HepG2 (cell line): ENCODE results near the gene TSACC. TPM values are rescaled to one million over a fixed set of nuclear protein-coding genes. Genes with fewer than 3 reads are reported as not detected.

Source experiments
- ATAC-seq: fragments of 200-7000 bp; cut with Tn5 transposase; 3 replicates; pipeline ENCODE4 v1.9.1; 2020; ENCODE audit warnings: mild to moderate bottlenecking, moderate library complexity
- BruUV-seq: library from RNA; stranded (reverse); fragments of 400-500 nt; replicated peaks from 2 replicates; lab custom pipeline; 2021; lab: Mats Ljungman, UMichigan
- CTCF ChIA-PET: fragments of 300-600 bp; formaldehyde crosslinking; extraction: SDS; loops from one replicate; lab custom pipeline; 2021; ENCODE audit warnings: low total read pairs, inconsistent platforms, low intra/inter-chr PET ratio; lab: Yijun Ruan, JAX
- POLR2A ChIA-PET: fragments of 350-600 bp; sonication (Branson Sonifier 250); formaldehyde crosslinking; loops from one replicate; lab custom pipeline; 2020; ENCODE audit warnings: antibody characterized with exemption, inconsistent platforms; lab: Yijun Ruan, JAX
- DNase-seq: peaks from one replicate; pipeline ENCODE4 v3.0.0-alpha.2; 2015; ENCODE audit warnings: low spot score
- FAIRE-seq: peaks from 3 replicates; lab custom pipeline; 2011; peaks lifted over from hg19 to GRCh38; lab: Jason Lieb, UNC
- H2AFZ ChIP-seq: one replicate; pipeline ENCODE4 v1.6.1; 2011; ENCODE audit warnings: low read length, inconsistent platforms
- H3K27ac ChIP-seq: fragments of 300-600 bp; 3 replicates; pipeline ENCODE4 v1.8.0; 2011; ENCODE audit warnings: mixed run types, mild to moderate bottlenecking, mixed read lengths, low read length, inconsistent platforms; ENCODE audit not compliant: insufficient read depth; ENCODE audit errors: extremely low read length
- H3K27me3 ChIP-seq, 2 experiments: fragments of 200-600 bp in 1 of 2; 2 replicates in 1 of 2; 3 replicates in 1 of 2; pipeline versions ENCODE4 v1.6.0 to v1.8.0; 2011; ENCODE audit warnings: low read length in 2 of 2, mild to moderate bottlenecking in 2 of 2, moderate library complexity in 2 of 2, inconsistent platforms in 1 of 2; ENCODE audit not compliant: insufficient read depth in 2 of 2, control insufficient read depth in 1 of 2
- H3K36me3 ChIP-seq, 2 experiments: fragments of 200-600 bp in 1 of 2; replicated peaks in 1 of 2; 2 replicates in 1 of 2; 3 replicates in 1 of 2; pipeline versions ENCODE4 v1.5.1 to v1.8.0; 2011; ENCODE audit warnings: low read length in 2 of 2, inconsistent platforms in 1 of 2; ENCODE audit not compliant: insufficient read depth in 2 of 2, control insufficient read depth in 1 of 2
- H3K4me1 ChIP-seq: 2 replicates; pipeline ENCODE4 v1.5.1; 2012; ENCODE audit warnings: low read length, inconsistent platforms; ENCODE audit not compliant: insufficient read depth
- H3K4me2 ChIP-seq: 2 replicates; pipeline ENCODE4 v1.6.0; 2011; ENCODE audit warnings: low read depth, low read length, inconsistent platforms
- H3K4me3 ChIP-seq, 3 experiments: fragments of 200-600 bp in 1 of 3; sonication (generic), shearing (Covaris generic) in 1 of 3; replicated peaks in 1 of 3; 2 replicates each; pipeline ENCODE4 v1.5.1; 2011 to 2016; ENCODE audit warnings: low read length in 3 of 3, inconsistent platforms in 2 of 3, low read depth in 2 of 3, mild to moderate bottlenecking in 2 of 3, control low read depth in 1 of 3, mixed read lengths in 1 of 3; ENCODE audit not compliant: insufficient read depth in 1 of 3
- H3K79me2 ChIP-seq: one replicate; pipeline ENCODE4 v1.6.1; 2011; ENCODE audit warnings: low read length, inconsistent platforms; ENCODE audit not compliant: insufficient read depth
- H3K9ac ChIP-seq: 2 replicates; pipeline ENCODE4 v1.6.0; 2011; ENCODE audit warnings: mild to moderate bottlenecking, low read depth, low read length, inconsistent platforms; ENCODE audit not compliant: insufficient read depth
- H3K9me3 ChIP-seq: 2 replicates; pipeline ENCODE4 v1.5.1; 2012; ENCODE audit warnings: mild to moderate bottlenecking, low read length
- H4K20me1 ChIP-seq: 2 replicates; pipeline ENCODE4 v1.6.0; 2011; ENCODE audit warnings: inconsistent platforms, mild to moderate bottlenecking, low read length, moderate library complexity; ENCODE audit not compliant: insufficient read depth
- EED ChIP-seq: sonication (generic); formaldehyde crosslinking; IDR thresholded peaks from 2 replicates; pipeline ENCODE4 v1.5.0; 2020; ENCODE audit warnings: mild to moderate bottlenecking, missing genetic modification reagents
- IKZF1 ChIP-seq: fragments of 450-650 bp; IDR thresholded peaks from 2 replicates; pipeline ENCODE4 v1.7.1; 2016
- LCORL ChIP-seq, 2 experiments: fragments of 450-650 bp in 1 of 2; sonication (generic) in 1 of 2; formaldehyde crosslinking in 1 of 2; IDR thresholded peaks; 2 replicates each; pipeline versions ENCODE4 v1.5.0 to v1.6.1; 2017 to 2020; ENCODE audit warnings: antibody characterized with exemption in 1 of 2, missing genetic modification reagents in 1 of 2
- NR2F1 ChIP-seq, 2 experiments: fragments of 450-650 bp in 1 of 2; formaldehyde crosslinking in 1 of 2; IDR thresholded peaks; 2 replicates each; pipeline versions ENCODE4 v1.5.0 to v1.6.1; 2016 to 2020; ENCODE audit warnings: mild to moderate bottlenecking in 1 of 2, missing compliant biosample characterization in 1 of 2, missing genetic modification reagents in 1 of 2, moderate library complexity in 1 of 2
- NR2F2 ChIP-seq: IDR thresholded peaks from 2 replicates; pipeline ENCODE4 v1.6.1; 2012; ENCODE audit warnings: low read depth, inconsistent platforms, borderline replicate concordance
- NR2F6 ChIP-seq, 2 experiments: IDR thresholded peaks; 2 replicates each; pipeline ENCODE4 v1.6.1; 2016; ENCODE audit warnings: antibody characterized with exemption in 1 of 2, mild to moderate bottlenecking in 1 of 2
- POLR2A ChIP-seq, 2 experiments: IDR thresholded peaks; 2 replicates each; pipeline ENCODE4 v1.6.1; 2011; ENCODE audit warnings: low read depth in 2 of 2, low read length in 2 of 2, mild to moderate bottlenecking in 1 of 2, moderate library complexity in 1 of 2; ENCODE audit not compliant: insufficient read depth in 1 of 2
- TOPORS ChIP-seq: sonication (generic); formaldehyde crosslinking; IDR thresholded peaks from 2 replicates; pipeline ENCODE4 v1.8.0; 2023; ENCODE audit warnings: mild to moderate bottlenecking, missing genetic modification reagents
- WIZ ChIP-seq: sonication (generic); formaldehyde crosslinking; IDR thresholded peaks from 2 replicates; pipeline ENCODE4 v1.5.1; 2020; ENCODE audit warnings: mild to moderate bottlenecking, missing genetic modification reagents
- ZKSCAN1 ChIP-seq: fragments of 150-350 bp; IDR thresholded peaks from 2 replicates; pipeline ENCODE4 v1.6.1; 2014; ENCODE audit warnings: low read length
- ZNF484 ChIP-seq: sonication (generic); formaldehyde crosslinking; IDR thresholded peaks from 2 replicates; pipeline ENCODE4 v1.5.1; 2020; ENCODE audit warnings: mild to moderate bottlenecking, low read depth, missing genetic modification reagents, borderline replicate concordance
- ZNF564 ChIP-seq: sonication (generic); formaldehyde crosslinking; IDR thresholded peaks from 2 replicates; pipeline ENCODE4 v1.8.1; 2023; ENCODE audit warnings: mild to moderate bottlenecking, missing genetic modification reagents
- ZNF629 ChIP-seq: sonication (generic); formaldehyde crosslinking; conservative IDR thresholded peaks from 2 replicates; pipeline ENCODE4 v1.5.0; 2020; ENCODE audit warnings: missing genetic modification reagents
- WGBS: methylation state at CpG from one replicate; pipeline ENCODE4 v1.1.6; 2017; ENCODE audit warnings: low lambda C conversion rate; 5-methylcytosine and 5-hydroxymethylcytosine counted together
- in situ Hi-C: cut with HindIII; loops from 2 replicates; pipeline ENCODE4 v1.10.0; 2017; ENCODE audit warnings: low pct_unique_long_range_greater_than_20kb; ENCODE audit not compliant: extremely low pct_ligation_motif_present
- intact Hi-C: fragments of 100-400 bp; cut with micrococcal nuclease; formaldehyde crosslinking; loops from one replicate; pipeline ENCODE4 v1.10.0; 2022; ENCODE audit not compliant: unreplicated experiment
- polyA plus RNA-seq, 8 experiments: library from polyadenylated mRNA; depleted of rRNA in 3 of 8; stranded (reverse) in 7 of 8; unstranded in 1 of 8; fragments of >200 nt; fragmentation: Illumina TruSeq in 4 of 8; extraction: Trizol in 4 of 8; gene quantifications; 2 replicates each; pipeline versions ENCODE4 v1.2.1 to v1.2.3, GENCODE V29; 2011 to 2016; ENCODE audit warnings: low read depth in 4 of 8, missing spikeins in 1 of 8, mixed read lengths in 1 of 8; ENCODE audit not compliant: insufficient read depth in 1 of 8
- total RNA-seq, 5 experiments: library from RNA; depleted of rRNA; stranded (reverse); fragments of >200 nt; fragmentation: Illumina TruSeq; extraction: Trizol; gene quantifications; 2 replicates each; pipeline ENCODE4 v1.2.3, GENCODE V29; 2016; ENCODE audit warnings: low read depth in 1 of 5

Gene TSACC
- total and polyA plus RNA-seq, 2 of the 13 experiments (the other 11 are each of a cell fraction or from before 2014, with no cell fraction given) = 1.5 to 2.6 TPM

GRCh38 chr1:156393095-156393494, 54.8 kb downstream of the TSACC start:
- H3K27me3 ChIP-seq = peaks cover 11 to 49% of the 10 kb centered on the region in 2 experiments; a peak in 4 of 5 replicates
- H4K20me1 ChIP-seq = no peaks in the 10 kb centered on the region
- H3K79me2 ChIP-seq = no peaks in the 10 kb centered on the region
- POLR2A ChIA-PET = no interaction called here
- CTCF ChIA-PET = no interaction called here
- FAIRE-seq (no peak), DNase-seq (no peak), ATAC-seq (no peak)
- H2AFZ ChIP-seq = no peak overlapping the region
- no peak overlapping the region for H3K27ac ChIP-seq
- TF ChIP-seq ZNF629 (CRISPR knock-in tag) (peak; percentile 71), IKZF1 (no peak), NR2F6 (IDR thresholded peaks at IDR 0.05) (0 out of 2 replicates have a peak, but pooled peaks have one; percentile 27), NR2F6 (CRISPR knock-in tag; IDR thresholded peaks at IDR 0.05) (no peak), POLR2A (IDR thresholded peaks at IDR 0.05; ENCODE audit: insufficient read depth in 1 of 2, low read depth in 2 of 2, low read length in 2 of 2) (peak in 1 of 2 experiments; percentile 19; a peak in 1 of 4 replicates)
- peaks cover 35% of the 10 kb centered on the region for H3K4me1 ChIP-seq
- no peak overlapping the region for H3K4me3 ChIP-seq
- intact Hi-C loops = no loop called here
- no peak overlapping the region for H3K4me2 ChIP-seq
- in situ Hi-C loops = no loop called here
- no peaks in the 10 kb centered on the region for H3K36me3 ChIP-seq
- H3K9ac ChIP-seq = no peak overlapping the region
- BruUV-seq = no TSS peak
- H3K9me3 ChIP-seq = no peaks in the 10 kb centered on the region

- POLR2A ChIA-PET = no interaction called here
Measured at GRCh38 chr1:156394082-156394481, 55.8 kb downstream of the TSACC start.

More at GRCh38 chr1:156394082-156394481, 55.8 kb downstream of the TSACC start:
- Histone ChIP-seq H3K4me2 (no peak overlapping the region), H3K79me2 (no peaks in the 10 kb centered on the region), H3K9ac (no peak overlapping the region), H3K9me3 (no peaks in the 10 kb centered on the region), H2AFZ (no peak overlapping the region), H3K27me3 (peaks cover 11 to 47% of the 10 kb centered on the region in 2 experiments; a peak in 4 of 5 replicates), H3K4me3 (no peak overlapping the region), H4K20me1 (no peaks in the 10 kb centered on the region), H3K4me1 (peaks cover 29% of the 10 kb centered on the region), H3K27ac (no peak overlapping the region), H3K36me3 (no peaks in the 10 kb centered on the region)
- DNase-seq = no peak
- WGBS = 10% methylated on average over 6 of the region's 9 CpGs
- no TSS peak for BruUV-seq
- TF ChIP-seq ZKSCAN1 (no peak), WIZ (CRISPR knock-in tag) (no peak), EED (CRISPR knock-in tag) (no peak), TOPORS (CRISPR knock-in tag) (no peak), NR2F2 (peak; percentile 13; the same call in 1 of the 2 replicates), LCORL (IDR thresholded peaks at IDR 0.05) (no peak), LCORL (CRISPR knock-in tag; IDR thresholded peaks at IDR 0.05) (no peak), NR2F1 (CRISPR knock-in tag; IDR thresholded peaks at IDR 0.05) (peak in 1 of 2 experiments; percentile 67; a peak in 2 of 4 replicates), ZNF484 (CRISPR knock-in tag) (no peak), ZNF564 (CRISPR knock-in tag) (no peak)
- CTCF ChIA-PET = no interaction called here
- no peak for FAIRE-seq
- intact Hi-C loops (no loop called here), in situ Hi-C loops (no loop called here)
- no peak for ATAC-seq
